Measurements from ENCODE around the gene PTPRT. TPM values are rescaled to one million over a fixed set of nuclear protein-coding genes. Genes with fewer than 3 reads are reported as not detected.

Gene PTPRT
- total and polyA plus RNA-seq, 2 experiments from 2014 or later = not detected

GRCh38 chr20:42901689-42902440 is 287.8 kb downstream of the PTPRT start:
- H3K4me1 Mint-ChIP-seq = no peaks in the 10 kb centered on the region
- no peaks in the 10 kb centered on the region for H3K9me2 ChIP-seq (ENCODE audit: insufficient read depth)
- H3K9me3 Mint-ChIP-seq = peaks cover 96% of the 10 kb centered on the region
- TF ChIP-seq EZH2phosphoT487 (IDR thresholded peaks at IDR 0.05; ENCODE audit: unreplicated experiment) = no peak
- TF ChIP-seq, protein P1, sequence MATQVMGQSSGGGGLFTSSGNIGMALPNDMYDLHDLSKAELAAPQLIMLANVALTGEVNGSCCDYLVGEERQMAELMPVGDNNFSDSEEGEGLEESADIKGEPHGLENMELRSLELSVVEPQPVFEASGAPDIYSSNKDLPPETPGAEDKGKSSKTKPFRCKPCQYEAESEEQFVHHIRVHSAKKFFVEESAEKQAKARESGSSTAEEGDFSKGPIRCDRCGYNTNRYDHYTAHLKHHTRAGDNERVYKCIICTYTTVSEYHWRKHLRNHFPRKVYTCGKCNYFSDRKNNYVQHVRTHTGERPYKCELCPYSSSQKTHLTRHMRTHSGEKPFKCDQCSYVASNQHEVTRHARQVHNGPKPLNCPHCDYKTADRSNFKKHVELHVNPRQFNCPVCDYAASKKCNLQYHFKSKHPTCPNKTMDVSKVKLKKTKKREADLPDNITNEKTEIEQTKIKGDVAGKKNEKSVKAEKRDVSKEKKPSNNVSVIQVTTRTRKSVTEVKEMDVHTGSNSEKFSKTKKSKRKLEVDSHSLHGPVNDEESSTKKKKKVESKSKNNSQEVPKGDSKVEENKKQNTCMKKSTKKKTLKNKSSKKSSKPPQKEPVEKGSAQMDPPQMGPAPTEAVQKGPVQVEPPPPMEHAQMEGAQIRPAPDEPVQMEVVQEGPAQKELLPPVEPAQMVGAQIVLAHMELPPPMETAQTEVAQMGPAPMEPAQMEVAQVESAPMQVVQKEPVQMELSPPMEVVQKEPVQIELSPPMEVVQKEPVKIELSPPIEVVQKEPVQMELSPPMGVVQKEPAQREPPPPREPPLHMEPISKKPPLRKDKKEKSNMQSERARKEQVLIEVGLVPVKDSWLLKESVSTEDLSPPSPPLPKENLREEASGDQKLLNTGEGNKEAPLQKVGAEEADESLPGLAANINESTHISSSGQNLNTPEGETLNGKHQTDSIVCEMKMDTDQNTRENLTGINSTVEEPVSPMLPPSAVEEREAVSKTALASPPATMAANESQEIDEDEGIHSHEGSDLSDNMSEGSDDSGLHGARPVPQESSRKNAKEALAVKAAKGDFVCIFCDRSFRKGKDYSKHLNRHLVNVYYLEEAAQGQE (IDR thresholded peaks at IDR 0.05; ENCODE audit: unreplicated experiment) = no peak
- no peak for TF ChIP-seq ZNF462 (CRISPR knock-in tag; IDR thresholded peaks at IDR 0.05)
- no peak for TF ChIP-seq ZNF331 (CRISPR knock-in tag; IDR thresholded peaks at IDR 0.05; ENCODE audit: low read depth)
- no peak for TF ChIP-seq JUNB (IDR thresholded peaks at IDR 0.05; ENCODE audit: unreplicated experiment)
- no peak for TF ChIP-seq EZH2 (IDR thresholded peaks at IDR 0.05; ENCODE audit: low read depth, unreplicated experiment)
- no peak for TF ChIP-seq NANOG (IDR thresholded peaks at IDR 0.05; ENCODE audit: borderline replicate concordance)
- no peak for TF ChIP-seq CTCF (conservative IDR thresholded peaks at IDR 0.05; ENCODE audit: low read depth in 2 of 2)
- no peak for TF ChIP-seq CREB1 (CRISPR knock-in tag; IDR thresholded peaks at IDR 0.05; ENCODE audit: low read depth)
- TF ChIP-seq STAT1 (IDR thresholded peaks at IDR 0.05; ENCODE audit: unreplicated experiment) = no peak
- TF ChIP-seq ZNF114 (CRISPR knock-in tag; IDR thresholded peaks at IDR 0.05) = no peak
- no peak for TF ChIP-seq POLR2AphosphoS5 (IDR thresholded peaks at IDR 0.05; ENCODE audit: low read depth)
- TF ChIP-seq, protein P2, sequence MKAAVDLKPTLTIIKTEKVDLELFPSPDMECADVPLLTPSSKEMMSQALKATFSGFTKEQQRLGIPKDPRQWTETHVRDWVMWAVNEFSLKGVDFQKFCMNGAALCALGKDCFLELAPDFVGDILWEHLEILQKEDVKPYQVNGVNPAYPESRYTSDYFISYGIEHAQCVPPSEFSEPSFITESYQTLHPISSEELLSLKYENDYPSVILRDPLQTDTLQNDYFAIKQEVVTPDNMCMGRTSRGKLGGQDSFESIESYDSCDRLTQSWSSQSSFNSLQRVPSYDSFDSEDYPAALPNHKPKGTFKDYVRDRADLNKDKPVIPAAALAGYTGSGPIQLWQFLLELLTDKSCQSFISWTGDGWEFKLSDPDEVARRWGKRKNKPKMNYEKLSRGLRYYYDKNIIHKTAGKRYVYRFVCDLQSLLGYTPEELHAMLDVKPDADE (IDR thresholded peaks at IDR 0.05) = no peak
- H3K4me1 ChIP-seq (ENCODE audit: insufficient read depth) = no peaks in the 10 kb centered on the region
- no peak overlapping the region for H3K27ac Mint-ChIP-seq
- H3K4me3 Mint-ChIP-seq = no peak overlapping the region
- no peak overlapping the region for H2AFZ ChIP-seq
- no peaks in the 10 kb centered on the region for H3F3A ChIP-seq (replicated peaks; ENCODE audit: low read depth)
- DNase-seq (ENCODE audit: low spot score) = no peak
- no peaks in the 10 kb centered on the region for H3K36me3 ChIP-seq (ENCODE audit: insufficient read depth)
- H4K20me1 ChIP-seq (replicated peaks; ENCODE audit: insufficient read depth) = no peaks in the 10 kb centered on the region
- H3K27me3 Mint-ChIP-seq (ENCODE audit: insufficient read depth, low read depth, poor library complexity) = peaks cover 1% of the 10 kb centered on the region
- H3K4me2 ChIP-seq = no peak overlapping the region
- no peak overlapping the region for H3K27ac ChIP-seq (ENCODE audit: low read depth)
- peaks cover 16% of the 10 kb centered on the region for H3K36me3 Mint-ChIP-seq (ENCODE audit: low read depth)
- H3K27me3 ChIP-seq (ENCODE audit: insufficient read depth) = no peaks in the 10 kb centered on the region
- H3K79me2 ChIP-seq (replicated peaks; ENCODE audit: insufficient read depth) = no peaks in the 10 kb centered on the region
- no peak for ATAC-seq
- H3K4me3 ChIP-seq = no peak overlapping the region
